Bladder microvascular endothelial cell (primary cell): ENCODE results near the gene UMOD. TPM values are rescaled to one million over a fixed set of nuclear protein-coding genes. Genes with fewer than 3 reads are reported as not detected.

ENCODE experiments used
- total RNA-seq: library from RNA; depleted of rRNA; stranded (reverse); fragments of >200 nt; gene quantifications from 2 replicates; pipeline ENCODE4 v1.2.3, GENCODE V29; 2014

UMOD gene
- total RNA-seq, result not detected in 2 replicates

GRCh38 chr16:20352615-20353014 is at the start of gene UMOD:
Gene UMOD (minus strand): TSS chr16:20352715. CDS start chr16:20350737, 1,978 bp downstream.

GRCh38 chr16:20327444-20328041 is 25.0 kb downstream of the UMOD start, which contains the start of gene GP2:
Gene GP2 (minus strand): TSS chr16:20327513. CDS start chr16:20326431, 1,082 bp downstream.

Other genes with a start within 250 kb of the UMOD start
- not detected in 2 replicates for gene GP2, start 25.2 kb downstream of the UMOD start, total RNA-seq
- not detected in 2 replicates for gene PDILT, start 52.0 kb upstream of the UMOD start, total RNA-seq
- 0.44 TPM in 1 of 2 replicates, not detected in the other for gene ACSM5, start 56.8 kb upstream of the UMOD start, total RNA-seq
- gene ACSM2A, start 98.8 kb upstream of the UMOD start, total RNA-seq, result 0.06 and 0.16 TPM in 2 replicates
- gene ACSM2B, start 223.7 kb upstream of the UMOD start, total RNA-seq, result 0.16 TPM in 1 of 2 replicates, not detected in the other